Activated T-cell treated with anti-CD3 and anti-CD28 coated beads, Interleukin-2, amount 50 U/mL, for 24 hours (primary cell): ENCODE measurements around the gene PPP1R1C.

Experiments
- DNase-seq: peaks from one replicate; pipeline ENCODE4 v3.0.0-alpha.2; 2020
- H3K27ac Mint-ChIP-seq: 2 replicates; pipeline ENCODE4 v1.8.0; 2020; ENCODE audit warnings: mild to moderate bottlenecking, mixed read lengths
- H3K27me3 Mint-ChIP-seq: 2 replicates; pipeline ENCODE4 v1.8.0; 2020; ENCODE audit warnings: mixed read lengths
- H3K36me3 Mint-ChIP-seq: 2 replicates; pipeline ENCODE4 v1.8.0; 2020; ENCODE audit warnings: low read depth, mixed read lengths
- H3K4me1 Mint-ChIP-seq: 2 replicates; pipeline ENCODE4 v1.8.0; 2020; ENCODE audit warnings: low read depth, mixed read lengths
- H3K4me3 Mint-ChIP-seq: 2 replicates; pipeline ENCODE4 v1.8.0; 2020; ENCODE audit warnings: mild to moderate bottlenecking, moderate library complexity, mixed read lengths
- H3K9me3 Mint-ChIP-seq: 2 replicates; pipeline ENCODE4 v1.8.0; 2020; ENCODE audit warnings: mixed read lengths

PPP1R1C gene

GRCh38 chr2:181988154-181988924 lies 2.7 kb downstream of the PPP1R1C start:
- Mint-ChIP-seq H3K27ac (no peak overlapping the region), H3K9me3 (no peaks in the 10 kb centered on the region), H3K4me3 (no peak overlapping the region)

DNA sequence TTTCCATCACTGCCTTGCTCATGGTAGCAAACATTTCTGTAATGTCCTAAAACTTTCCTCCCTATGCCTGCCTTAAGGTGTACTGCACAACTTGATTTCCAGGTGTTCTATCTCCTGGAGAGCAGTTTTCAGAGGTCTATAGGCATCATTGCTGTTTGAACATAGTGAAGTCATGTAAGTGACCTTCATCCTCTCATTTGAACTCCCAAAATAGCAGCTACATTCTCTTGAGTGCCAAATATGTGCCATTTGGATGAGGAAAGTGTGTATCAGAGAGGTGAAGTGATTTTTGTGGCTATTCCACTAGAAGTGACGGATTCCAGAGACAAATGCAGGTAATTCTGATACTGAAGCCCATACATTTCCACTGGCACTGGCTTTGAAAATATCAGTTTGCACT lies 3.4 kb downstream of the PPP1R1C start:
- Mint-ChIP-seq H3K4me1 (no peaks in the 10 kb centered on the region), H3K4me3 (no peak overlapping the region), H3K36me3 (no peaks in the 10 kb centered on the region), H3K9me3 (no peaks in the 10 kb centered on the region), H3K27me3 (no peaks in the 10 kb centered on the region), H3K27ac (no peak overlapping the region)
- DNase-seq = no peak

More at GRCh38 chr2:181988154-181988924, 2.7 kb downstream of the PPP1R1C start:
- DNase-seq = no peak
- H3K4me1 Mint-ChIP-seq = no peaks in the 10 kb centered on the region
- H3K27me3 Mint-ChIP-seq = no peaks in the 10 kb centered on the region
- H3K36me3 Mint-ChIP-seq = no peaks in the 10 kb centered on the region

DNA sequence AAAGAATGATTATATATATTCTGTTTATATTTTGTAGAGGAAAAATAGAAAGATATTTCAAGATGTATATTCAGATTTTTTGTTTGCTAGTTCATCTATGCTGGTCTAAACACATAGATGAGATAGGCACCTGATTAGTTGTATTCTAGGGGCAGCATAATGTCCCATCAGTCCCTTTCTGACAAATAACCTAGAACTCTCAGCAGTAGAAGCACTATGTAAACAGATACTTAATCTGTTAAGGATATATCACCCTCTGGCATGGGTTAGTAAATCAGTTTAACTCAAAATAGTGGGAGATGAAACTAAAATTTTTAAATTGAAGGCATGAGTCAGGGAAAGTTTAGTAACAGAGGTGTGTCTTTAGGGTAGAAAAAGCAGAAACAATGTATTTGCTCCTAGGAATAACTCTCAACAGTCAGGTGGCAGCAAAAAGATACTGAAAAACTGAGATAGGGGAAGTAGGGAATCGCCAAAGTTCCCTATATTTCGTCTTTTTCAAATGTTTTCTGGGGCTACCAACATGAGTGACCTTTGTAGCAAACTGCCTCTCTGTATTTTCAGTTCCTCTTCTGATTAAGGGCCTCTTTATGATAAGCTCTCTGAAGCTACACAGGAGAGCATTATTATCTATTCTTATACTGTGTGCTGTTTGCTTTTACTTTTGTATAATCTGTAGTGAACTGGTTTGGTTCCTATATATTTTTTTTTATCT lies 5.7 kb downstream of the PPP1R1C start:
- no peaks in the 10 kb centered on the region for H3K36me3 Mint-ChIP-seq
- DNase-seq = no peak
- no peaks in the 10 kb centered on the region for H3K27me3 Mint-ChIP-seq
- no peaks in the 10 kb centered on the region for H3K4me1 Mint-ChIP-seq
- H3K4me3 Mint-ChIP-seq = no peak overlapping the region
- H3K9me3 Mint-ChIP-seq = no peaks in the 10 kb centered on the region
- H3K27ac Mint-ChIP-seq = no peak overlapping the region

- DNase-seq = no peak
- H3K4me3 Mint-ChIP-seq = no peak overlapping the region
- no peaks in the 10 kb centered on the region for H3K9me3 Mint-ChIP-seq
- peaks cover under 1% of the 10 kb centered on the region for H3K4me1 Mint-ChIP-seq
- H3K27me3 Mint-ChIP-seq = no peaks in the 10 kb centered on the region
- no peak overlapping the region for H3K27ac Mint-ChIP-seq
- H3K36me3 Mint-ChIP-seq = no peaks in the 10 kb centered on the region
Measured at GRCh38 chr2:181992776-181993175, 7.1 kb downstream of the PPP1R1C start.

- Mint-ChIP-seq H3K9me3 (no peaks in the 10 kb centered on the region), H3K27ac (no peak overlapping the region), H3K27me3 (no peaks in the 10 kb centered on the region)
Measured at GRCh38 chr2:181995289-181995688, 9.6 kb downstream of the PPP1R1C start.

DNA sequence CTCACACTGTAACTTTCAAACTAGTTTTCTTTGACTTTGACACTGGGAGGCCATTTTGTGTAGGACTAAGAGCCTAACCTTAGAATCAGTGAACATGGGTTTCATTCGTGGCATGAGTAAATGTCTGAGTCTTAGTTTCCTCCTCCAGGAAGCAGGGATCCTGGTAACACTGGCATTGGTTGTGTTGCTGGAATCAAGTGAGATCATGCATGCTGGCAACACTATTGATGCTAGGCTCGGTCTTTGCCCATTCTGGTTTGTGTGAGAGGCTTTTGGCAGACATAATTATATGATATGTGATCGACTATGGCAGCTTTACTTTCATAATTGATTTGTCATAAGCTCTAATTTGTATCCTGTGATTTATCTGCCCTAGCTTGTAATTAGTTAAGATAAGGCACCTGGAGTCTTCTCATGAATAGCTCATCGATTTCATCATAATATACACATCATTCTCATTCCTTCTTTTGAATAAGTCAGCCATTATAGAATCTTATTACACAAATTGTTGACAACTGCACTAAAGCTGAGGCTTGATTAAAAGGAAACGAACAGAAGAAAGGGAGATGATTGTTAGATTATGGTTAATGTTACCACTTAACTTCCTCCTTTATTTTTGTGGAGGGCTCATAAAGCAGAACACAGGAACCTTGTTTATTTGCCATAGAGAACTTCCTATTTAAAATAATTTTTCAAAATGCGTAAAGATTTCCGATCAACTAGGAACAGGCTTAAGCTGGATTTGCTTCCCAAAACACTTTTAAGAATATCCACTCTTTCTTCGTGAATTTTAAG lies 12.6 kb downstream of the PPP1R1C start:
- Mint-ChIP-seq H3K27ac (no peak overlapping the region), H3K4me1 (peaks cover 6% of the 10 kb centered on the region), H3K4me3 (no peak overlapping the region), H3K36me3 (no peaks in the 10 kb centered on the region), H3K9me3 (no peaks in the 10 kb centered on the region), H3K27me3 (no peaks in the 10 kb centered on the region)
- DNase-seq = no peak

More at GRCh38 chr2:181995289-181995688, 9.6 kb downstream of the PPP1R1C start:
- DNase-seq = no peak
- H3K4me3 Mint-ChIP-seq = no peak overlapping the region
- H3K4me1 Mint-ChIP-seq = peaks cover 6% of the 10 kb centered on the region
- H3K36me3 Mint-ChIP-seq = no peaks in the 10 kb centered on the region

DNA sequence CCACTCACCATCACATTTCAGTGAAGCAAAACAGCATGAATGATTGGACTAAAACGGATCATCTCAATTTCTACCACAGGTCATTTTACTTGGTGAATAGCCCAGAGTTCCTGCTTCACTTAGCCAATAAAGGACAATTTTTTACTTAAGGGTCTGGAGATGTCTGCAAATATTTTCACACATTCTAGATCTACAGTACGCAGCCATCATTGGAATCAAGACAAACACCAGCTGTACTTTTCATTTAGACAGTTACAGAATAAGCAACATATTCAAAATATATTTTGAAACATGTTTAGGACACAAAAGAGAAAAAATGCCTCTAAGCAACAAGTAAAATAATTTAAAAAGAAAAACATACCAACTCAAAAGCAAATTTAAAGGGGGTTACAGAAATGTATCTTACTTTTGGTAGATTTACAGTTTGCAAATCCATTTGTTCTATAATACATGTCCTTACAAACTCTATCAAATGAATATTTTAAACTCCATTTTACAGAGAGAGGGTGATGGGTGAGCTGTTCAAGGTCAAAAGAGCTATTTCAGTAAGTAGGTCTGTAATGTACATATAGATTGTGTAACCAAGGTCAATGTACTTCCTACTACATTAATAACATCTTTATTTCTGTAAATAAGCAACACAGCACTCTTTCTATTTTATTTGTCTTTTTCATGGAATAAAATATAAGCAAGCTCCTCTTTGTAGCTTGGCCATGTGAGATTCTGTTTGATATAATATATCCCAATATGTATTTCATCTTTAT lies 13.4 kb downstream of the PPP1R1C start:
- peaks cover 6% of the 10 kb centered on the region for H3K4me1 Mint-ChIP-seq
- no peak overlapping the region for H3K4me3 Mint-ChIP-seq
- no peak overlapping the region for H3K27ac Mint-ChIP-seq
- H3K27me3 Mint-ChIP-seq = no peaks in the 10 kb centered on the region
- no peaks in the 10 kb centered on the region for H3K9me3 Mint-ChIP-seq
- H3K36me3 Mint-ChIP-seq = no peaks in the 10 kb centered on the region
- no peak for DNase-seq

DNA sequence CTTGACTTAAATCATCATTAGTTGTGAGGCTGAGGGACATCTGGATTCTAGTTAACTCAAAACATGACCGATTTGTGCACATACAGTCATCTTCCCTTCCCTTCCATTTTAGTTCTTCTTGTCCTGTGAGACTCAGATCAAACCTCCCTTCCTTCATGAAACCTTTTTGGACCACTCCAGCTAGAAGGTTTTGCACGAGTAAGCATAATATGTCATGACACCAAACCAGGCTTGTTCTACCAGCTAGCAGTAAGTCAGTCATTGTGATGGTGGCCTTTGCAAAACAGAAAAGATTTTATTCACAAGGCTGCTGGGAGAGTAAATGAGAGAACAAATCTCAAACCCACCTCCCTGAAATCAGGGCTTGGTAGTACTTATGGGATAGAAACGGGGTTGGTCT lies 14.3 kb downstream of the PPP1R1C start:
- H3K36me3 Mint-ChIP-seq = no peaks in the 10 kb centered on the region
- H3K27ac Mint-ChIP-seq = no peak overlapping the region
- DNase-seq = no peak

DNA sequence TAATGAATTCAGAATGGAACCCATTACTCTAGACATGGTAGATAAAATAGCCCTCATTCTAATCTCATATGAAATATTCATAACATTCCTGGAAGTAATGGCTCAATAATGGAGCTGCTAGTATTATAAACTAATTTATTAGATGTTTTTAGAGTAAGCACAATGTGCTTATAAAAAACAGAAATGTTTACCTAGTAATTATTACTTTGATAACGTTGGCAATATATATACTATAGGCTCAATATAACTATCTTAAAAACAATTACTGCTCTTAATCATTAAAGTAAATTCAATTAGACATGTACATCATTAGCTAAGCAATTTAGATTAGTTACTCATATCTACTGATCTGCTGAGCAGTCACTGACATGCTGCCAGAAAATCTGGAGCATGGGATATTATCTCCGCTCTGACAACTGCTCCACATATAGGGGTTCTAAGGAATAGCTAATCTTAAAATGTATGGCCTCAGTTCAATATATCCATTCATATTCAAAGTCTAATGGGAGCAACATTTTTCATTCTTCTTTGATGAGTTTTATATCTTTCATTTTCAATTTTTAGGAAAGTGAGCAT lies 19.4 kb downstream of the PPP1R1C start:
- H3K36me3 Mint-ChIP-seq = no peaks in the 10 kb centered on the region
- H3K27me3 Mint-ChIP-seq = no peaks in the 10 kb centered on the region
- no peaks in the 10 kb centered on the region for H3K9me3 Mint-ChIP-seq
- H3K4me3 Mint-ChIP-seq = no peak overlapping the region
- no peak overlapping the region for H3K27ac Mint-ChIP-seq
- DNase-seq = no peak
- H3K4me1 Mint-ChIP-seq = no peaks in the 10 kb centered on the region

More for the DNA sequence above, 14.3 kb downstream of the PPP1R1C start:
- Mint-ChIP-seq H3K9me3 (no peaks in the 10 kb centered on the region), H3K4me3 (no peak overlapping the region), H3K4me1 (peaks cover 6% of the 10 kb centered on the region), H3K27me3 (no peaks in the 10 kb centered on the region)

DNA sequence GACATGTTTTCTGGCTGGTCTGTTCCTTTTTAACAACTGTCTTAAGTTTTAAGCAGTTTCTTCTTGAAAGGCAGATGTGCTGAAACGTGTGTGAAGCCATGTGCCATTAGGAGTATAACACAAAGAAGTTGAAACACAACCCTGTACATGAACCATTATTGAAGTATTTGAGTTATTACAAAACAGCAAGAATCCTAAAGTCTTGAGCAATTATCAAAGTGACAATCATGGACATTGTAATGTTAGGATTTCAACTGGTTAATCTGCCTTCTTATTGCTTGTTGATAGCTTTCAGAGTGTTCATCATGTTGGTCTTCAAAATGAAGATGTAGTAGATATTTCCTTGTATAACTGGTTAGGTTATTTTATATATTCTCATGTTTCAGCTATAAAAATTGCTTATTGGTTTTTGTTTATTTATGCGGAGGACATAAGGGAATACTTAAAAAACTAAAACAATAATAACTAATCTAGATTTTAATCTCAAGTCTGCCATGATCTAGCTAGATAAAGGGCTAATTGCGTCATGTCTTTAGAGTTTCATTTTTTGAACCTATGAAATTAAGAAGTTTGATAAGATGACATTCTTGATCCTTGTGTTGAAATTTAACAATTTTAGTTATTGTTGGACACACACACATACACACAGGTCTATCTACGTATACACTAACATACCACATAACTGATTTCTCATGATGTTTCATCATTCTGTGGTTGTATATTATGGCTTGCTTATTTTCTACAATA lies 21.1 kb downstream of the PPP1R1C start:
- no peaks in the 10 kb centered on the region for H3K27me3 Mint-ChIP-seq
- H3K9me3 Mint-ChIP-seq = peaks cover 8% of the 10 kb centered on the region
- H3K4me1 Mint-ChIP-seq = no peaks in the 10 kb centered on the region
- DNase-seq = no peak
- H3K27ac Mint-ChIP-seq = no peak overlapping the region
- no peaks in the 10 kb centered on the region for H3K36me3 Mint-ChIP-seq
- no peak overlapping the region for H3K4me3 Mint-ChIP-seq

- Mint-ChIP-seq H3K9me3 (peaks cover 29% of the 10 kb centered on the region), H3K4me1 (no peaks in the 10 kb centered on the region), H3K27ac (no peak overlapping the region), H3K4me3 (no peak overlapping the region), H3K36me3 (no peaks in the 10 kb centered on the region), H3K27me3 (no peaks in the 10 kb centered on the region)
- DNase-seq = no peak
Measured at GRCh38 chr2:182014284-182014683, 28.6 kb downstream of the PPP1R1C start.

DNA sequence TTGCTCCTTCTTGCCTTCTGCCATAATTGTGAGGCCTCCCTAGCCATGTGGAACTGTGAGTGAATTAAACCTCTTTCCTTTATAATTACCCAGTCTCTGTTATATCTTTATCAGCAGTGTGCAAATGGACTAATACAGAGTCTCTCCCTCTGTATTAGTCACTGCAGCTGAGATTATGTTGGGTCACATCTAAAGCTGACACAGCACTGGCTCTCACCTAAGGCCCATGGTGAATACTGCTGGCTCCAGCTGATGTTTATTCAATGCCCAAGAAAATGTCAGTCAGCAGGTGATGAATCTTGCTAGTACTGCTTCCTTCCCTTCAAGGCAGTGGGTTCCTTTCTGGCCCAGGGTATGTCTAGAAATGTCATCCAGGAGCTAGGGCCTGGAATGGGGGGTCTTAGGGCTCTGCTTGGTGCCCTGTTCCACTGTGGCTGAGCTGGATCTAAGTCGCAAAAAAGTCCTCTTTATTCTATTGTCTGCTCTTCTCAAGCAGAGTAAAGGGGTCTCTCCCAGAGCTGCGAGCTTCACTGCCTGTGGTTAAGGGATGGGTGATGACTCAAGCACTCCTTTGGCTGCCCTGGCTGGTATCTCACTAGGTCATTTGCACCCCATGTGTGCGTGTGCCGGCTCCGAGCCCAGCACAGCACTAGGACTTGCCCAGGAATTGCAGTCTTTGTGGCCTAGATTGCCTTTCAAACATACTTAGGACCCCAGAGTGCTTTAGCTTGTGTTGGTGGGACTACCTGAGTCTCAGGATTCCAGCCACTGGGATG lies 29.9 kb downstream of the PPP1R1C start:
- H3K36me3 Mint-ChIP-seq = no peaks in the 10 kb centered on the region
- H3K27ac Mint-ChIP-seq = no peak overlapping the region
- no peaks in the 10 kb centered on the region for H3K4me1 Mint-ChIP-seq
- no peaks in the 10 kb centered on the region for H3K27me3 Mint-ChIP-seq
- H3K4me3 Mint-ChIP-seq = no peak overlapping the region
- DNase-seq = no peak
- peaks cover 27% of the 10 kb centered on the region for H3K9me3 Mint-ChIP-seq

- Mint-ChIP-seq H3K27ac (no peak overlapping the region), H3K27me3 (peaks cover 4% of the 10 kb centered on the region), H3K9me3 (peaks cover 23% of the 10 kb centered on the region), H3K4me1 (no peaks in the 10 kb centered on the region), H3K4me3 (no peak overlapping the region), H3K36me3 (no peaks in the 10 kb centered on the region)
- DNase-seq = no peak
Measured at GRCh38 chr2:182018218-182018617, 32.6 kb downstream of the PPP1R1C start.
